HG03442 (cell line): ENCODE results near the gene CNTFR.
A peak's percentile ranks its signal among the peaks of the same experiment; 100 is the strongest.
"Not testable (repeated sequence)": the region's sequence is repeated elsewhere in the genome, so short reads cannot be mapped to it uniquely, and the experiment has no call there.

Experiments
- ATAC-seq: cut with Tn5 transposase; IDR thresholded peaks from one replicate; pipeline ENCODE4 v1.9.1; 2021; ENCODE audit warnings: mild to moderate bottlenecking, moderate library complexity; ENCODE audit not compliant: unreplicated experiment

Gene CNTFR, protein sequence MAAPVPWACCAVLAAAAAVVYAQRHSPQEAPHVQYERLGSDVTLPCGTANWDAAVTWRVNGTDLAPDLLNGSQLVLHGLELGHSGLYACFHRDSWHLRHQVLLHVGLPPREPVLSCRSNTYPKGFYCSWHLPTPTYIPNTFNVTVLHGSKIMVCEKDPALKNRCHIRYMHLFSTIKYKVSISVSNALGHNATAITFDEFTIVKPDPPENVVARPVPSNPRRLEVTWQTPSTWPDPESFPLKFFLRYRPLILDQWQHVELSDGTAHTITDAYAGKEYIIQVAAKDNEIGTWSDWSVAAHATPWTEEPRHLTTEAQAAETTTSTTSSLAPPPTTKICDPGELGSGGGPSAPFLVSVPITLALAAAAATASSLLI

GRCh38 chr9:34589636-34590380 lies at the start of gene CNTFR:
CNTFR (minus strand) TSS chr9:34589724; CDS start chr9:34568981, 20,743 bp downstream.
- no peak for ATAC-seq

- ATAC-seq, result not testable (repeated sequence)
These were observed 49.8 kb upstream of the CNTFR start for GRCh38 chr9:34639322-34639721.

DNA sequence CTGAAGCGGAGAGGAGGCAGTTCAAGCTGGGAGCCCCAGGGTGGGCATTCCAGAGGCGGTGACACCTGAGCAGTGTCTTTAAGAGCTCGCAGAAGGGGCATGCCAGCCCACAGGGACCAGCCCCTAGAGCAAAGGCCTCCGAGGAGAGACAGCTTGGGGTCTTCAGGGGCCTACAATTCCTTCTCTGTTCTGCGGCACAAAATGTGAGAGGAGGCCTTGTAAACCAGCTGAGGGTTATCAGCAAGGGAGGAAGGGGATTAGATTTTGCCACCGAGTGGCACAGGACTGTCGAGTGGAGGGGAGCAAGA lies 48.6 kb upstream of the CNTFR start:
- ATAC-seq, result no peak

DNA sequence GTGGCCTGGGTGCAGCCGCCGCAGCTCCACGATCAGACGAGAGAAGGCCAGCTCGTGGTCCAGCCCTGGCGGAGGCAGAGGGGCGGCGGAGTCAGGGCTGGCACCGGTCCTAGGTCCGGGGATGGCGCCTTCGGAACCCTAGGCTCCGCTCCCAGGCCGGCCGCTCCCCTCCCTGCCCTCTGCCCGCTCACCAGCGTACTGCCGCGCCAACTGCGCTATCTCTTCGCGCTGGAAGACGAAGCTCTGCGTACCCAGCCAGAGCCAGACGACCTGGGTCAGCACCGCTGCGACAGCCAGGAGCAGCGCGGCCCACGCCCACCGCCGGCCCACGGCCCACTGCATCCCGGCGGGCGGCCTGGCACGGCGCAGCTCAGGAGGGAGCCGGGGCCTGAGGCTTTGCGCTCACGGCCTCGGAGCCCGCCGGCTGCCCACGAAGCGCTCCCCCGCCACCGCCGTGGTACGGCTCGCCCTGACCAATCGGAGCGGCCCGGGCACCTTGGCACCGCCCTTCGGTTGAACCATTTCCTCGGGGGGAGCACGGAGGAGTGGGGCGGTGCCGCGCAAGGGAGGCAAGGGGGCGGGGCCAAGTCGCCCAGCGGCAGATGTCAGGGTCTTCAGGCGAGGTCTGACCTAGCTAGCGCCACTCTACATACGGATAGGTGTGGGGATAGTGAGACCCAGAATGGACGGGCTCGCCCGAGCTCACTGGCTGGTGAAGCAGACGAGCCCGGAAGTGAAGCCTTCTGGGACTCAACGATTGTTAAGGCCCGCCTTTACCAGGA lies 48.0 kb upstream of the CNTFR start, which contains the start of gene SIGMAR1:
Gene SIGMAR1, minus strand, starts transcription at position 432 of the 782 bp plus-strand sequence. Its CDS starts 90 bp downstream, at position 342.
- ATAC-seq, result peak; percentile 82

DNA sequence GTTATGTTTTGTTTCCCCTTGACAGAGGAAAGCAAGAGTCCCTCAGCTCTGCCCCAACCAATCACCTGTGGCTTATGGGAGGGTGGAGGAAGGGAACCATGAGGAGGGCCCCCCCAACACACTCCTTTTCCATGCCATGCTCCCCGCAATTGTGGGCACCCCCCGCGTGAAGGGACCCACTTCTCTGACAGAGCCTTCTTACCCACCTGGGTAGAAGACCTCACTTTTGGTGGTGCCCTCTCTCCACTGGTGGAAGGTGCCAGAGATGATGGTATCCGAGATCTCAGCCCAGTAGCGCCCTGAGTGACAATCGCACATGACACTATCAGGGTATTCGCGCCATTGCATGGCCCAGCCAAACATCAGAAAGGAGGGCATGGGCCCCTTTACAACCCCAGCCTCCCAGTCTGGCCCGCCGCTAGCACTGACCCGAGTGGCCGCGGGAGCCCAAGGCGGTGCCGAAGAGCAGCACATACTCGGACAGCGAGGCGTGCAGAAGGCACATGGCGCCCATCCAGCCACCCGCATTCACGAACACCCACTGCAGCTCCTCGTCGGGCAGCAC lies 47.3 kb upstream of the CNTFR start:
- peak; percentile 27 for ATAC-seq

DNA sequence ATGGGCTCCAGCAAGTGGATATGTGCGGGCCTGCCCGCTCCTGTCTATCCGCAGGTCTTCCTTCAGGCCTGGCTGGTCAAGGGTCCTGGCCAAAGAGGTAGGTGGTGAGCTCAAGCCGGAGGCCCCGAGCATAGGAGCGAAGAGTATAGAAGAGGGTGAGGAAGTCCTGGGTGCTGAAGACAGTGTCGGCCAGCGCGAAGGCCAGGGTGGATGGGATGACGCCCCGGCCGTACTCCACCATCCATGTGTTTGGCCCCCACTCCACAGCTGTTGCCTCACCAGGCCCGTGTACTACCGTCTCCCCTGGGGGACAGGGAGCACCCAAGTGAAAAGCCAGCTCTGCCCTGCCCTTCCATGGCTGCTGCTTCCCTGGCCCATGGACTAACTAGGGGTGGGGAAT lies 46.0 kb upstream of the CNTFR start:
- no peak for ATAC-seq

GRCh38 chr9:34634551-34635248 lies 45.2 kb upstream of the CNTFR start:
- ATAC-seq, result no peak

GRCh38 chr9:34633851-34634550 lies 44.5 kb upstream of the CNTFR start:
- no peak for ATAC-seq

DNA sequence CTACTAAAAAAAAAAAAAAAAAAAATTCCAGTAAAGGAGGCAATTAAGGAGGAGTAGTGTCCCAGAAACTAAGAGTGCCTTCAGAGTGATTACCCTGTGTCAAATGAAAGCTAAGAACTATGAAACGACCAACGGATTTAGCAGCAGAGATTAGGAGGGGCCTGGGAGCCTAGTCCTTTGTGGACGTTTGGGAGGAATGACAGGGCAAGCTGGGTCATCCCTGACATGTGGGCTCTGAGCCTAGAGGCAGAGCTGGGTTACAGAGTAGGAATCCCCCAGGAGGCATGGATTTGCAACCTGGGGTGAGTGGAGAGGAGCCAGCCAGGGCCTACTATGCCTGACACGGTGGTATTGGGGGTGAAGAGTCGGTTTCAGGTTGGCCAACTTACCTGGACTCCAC lies 43.6 kb upstream of the CNTFR start:
- no peak for ATAC-seq

DNA sequence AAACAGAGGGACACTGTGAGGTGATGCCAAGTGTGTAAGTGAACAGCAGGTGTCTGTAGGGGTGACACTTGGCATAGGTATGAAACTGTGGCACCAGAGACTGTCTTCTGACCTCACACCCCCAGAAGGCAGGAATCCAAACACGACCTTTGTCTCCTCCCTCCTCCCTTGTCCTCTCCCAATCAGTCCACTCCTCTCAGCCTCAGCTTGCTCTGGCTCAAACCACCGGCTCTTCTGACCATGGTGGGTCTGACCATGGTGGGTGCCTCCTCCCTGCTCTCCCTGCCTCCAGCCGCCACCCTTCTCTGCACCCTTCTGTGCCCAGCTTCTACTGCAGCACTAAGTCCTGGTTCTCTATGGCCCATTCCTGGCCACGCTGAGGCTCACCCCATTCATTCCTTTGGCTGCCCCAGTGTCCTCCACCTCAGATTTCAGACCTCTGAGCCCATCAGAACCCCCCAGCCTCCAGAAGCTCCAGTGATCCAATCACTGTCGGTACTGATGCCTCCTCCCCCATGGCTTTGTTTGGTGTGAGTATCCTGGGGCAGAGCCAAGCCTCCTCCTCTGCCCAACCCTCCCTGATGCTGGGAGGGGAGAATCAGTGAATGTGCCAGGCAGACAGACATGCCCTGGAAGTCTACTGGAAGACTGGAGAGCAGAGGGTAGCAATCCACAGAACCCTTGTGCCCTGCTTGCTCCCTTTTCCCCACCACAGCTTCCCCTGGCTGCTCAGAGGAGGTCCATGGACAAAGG lies 41.1 kb upstream of the CNTFR start:
- ATAC-seq, result no peak

GRCh38 chr9:34629491-34629808 lies 39.9 kb upstream of the CNTFR start:
- no peak for ATAC-seq

- no peak for ATAC-seq
These were observed 39.3 kb upstream of the CNTFR start, which contains the start of gene ARID3C for GRCh38 chr9:34628656-34629490. ARID3C (minus strand) TSS chr9:34629066; CDS start chr9:34628014, 1,052 bp downstream.

DNA sequence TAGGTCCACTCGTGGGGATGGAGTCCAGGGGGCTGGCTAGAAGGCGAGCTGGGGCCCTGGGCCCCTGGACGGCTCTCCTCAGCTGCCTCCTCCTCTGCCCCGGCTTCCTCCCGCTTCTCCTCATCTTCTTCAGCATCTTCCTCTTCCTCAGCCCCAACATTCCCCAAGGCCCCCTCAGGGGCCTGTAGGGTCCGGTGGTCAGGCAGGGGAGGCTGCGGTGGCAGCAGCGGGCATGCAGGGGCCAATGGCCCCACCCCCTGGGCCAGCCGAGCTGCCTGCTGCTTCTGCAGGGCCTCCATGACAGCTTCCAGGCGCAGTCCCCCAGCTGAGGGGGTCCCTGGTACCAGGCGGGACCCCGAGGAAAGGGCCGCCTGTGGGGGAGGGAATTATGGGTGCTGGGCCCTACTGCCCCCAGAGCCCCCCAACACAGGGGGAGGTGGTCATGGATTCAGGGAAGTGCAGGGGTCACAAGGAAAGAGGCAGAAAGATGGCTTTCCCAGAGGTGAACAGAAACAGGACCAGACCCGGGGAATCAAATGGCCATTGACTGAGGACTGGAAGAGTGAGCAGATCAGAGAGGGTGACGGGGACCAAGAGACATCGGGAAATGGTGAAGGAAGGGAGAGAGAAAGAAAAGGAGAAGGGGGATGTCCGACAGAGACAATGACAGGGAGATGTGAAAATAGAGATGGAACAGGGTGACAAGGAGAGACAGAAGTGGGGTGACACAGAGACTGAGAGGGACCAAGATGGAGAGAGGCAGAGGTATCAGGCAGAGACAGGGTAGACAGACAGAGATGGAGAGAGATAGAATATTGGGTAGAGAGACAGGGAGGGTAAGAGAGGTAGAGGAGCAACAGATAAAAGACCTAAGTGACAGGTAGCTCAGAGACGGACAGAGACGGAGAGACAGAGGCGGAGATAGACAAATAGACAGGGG lies 38.5 kb upstream of the CNTFR start:
- no peak for ATAC-seq

GRCh38 chr9:34625186-34625486 lies 35.6 kb upstream of the CNTFR start:
- no peak for ATAC-seq

GRCh38 chr9:34624475-34625185 lies 35.1 kb upstream of the CNTFR start:
- ATAC-seq, result no peak

DNA sequence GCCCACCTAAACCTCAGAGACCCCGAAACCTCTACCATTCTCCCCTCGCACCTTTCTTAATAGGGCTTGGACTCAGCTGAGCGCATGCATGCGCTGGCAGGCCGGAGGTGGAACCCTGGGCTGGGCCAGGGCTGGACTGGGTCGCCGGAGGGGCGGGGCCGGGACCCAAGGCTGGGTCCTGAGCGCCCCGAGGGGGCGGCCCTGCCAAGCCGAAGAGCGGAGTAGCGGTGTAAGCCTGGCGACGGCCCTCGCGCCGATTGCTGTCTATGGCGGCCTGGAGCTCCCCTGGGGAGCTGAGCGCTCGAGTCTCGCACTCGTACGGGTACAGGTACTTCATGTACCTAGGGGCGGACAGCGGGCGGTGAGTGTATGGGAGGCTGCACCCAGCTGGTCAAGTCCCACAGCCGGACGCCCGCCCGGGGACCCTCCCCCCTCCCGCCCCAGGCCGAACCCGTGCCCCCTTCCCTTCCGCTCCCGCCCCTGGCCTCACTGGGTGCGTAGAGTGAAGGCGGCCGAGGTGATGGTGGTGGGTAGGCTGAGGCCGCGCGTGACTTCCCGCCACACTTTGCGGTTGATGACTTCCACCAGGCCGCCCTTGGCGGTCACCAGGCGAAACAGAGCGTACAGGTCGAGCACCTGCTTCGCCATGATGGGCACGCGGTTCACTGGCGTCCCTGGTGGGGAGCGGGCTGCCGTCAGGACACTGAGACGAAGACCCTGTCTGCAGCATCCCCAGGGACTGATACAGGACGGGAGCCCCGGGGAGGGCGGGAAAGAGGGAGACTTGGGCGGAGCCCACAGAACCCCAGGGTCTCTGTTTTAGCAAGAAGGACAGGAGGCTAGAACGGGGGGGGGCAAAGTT lies 34.1 kb upstream of the CNTFR start:
- no peak for ATAC-seq
